Activated naive CD4-positive, alpha-beta T cell treated with anti-CD3 and anti-CD28 coated beads for 36 hours (primary cell): Measurements from ENCODE around the gene SUFU. TPM values are rescaled to one million over a fixed set of nuclear protein-coding genes. Genes with fewer than 3 reads are reported as not detected.

Experiments
- CTCF ChIA-PET: fragments of 350-600 bp; sonication (Branson Sonifier 250); formaldehyde crosslinking; loops from one replicate; lab custom pipeline; 2021; ENCODE audit warnings: antibody characterized with exemption; lab: Charles Lee
- DNase-seq: peaks from one replicate; pipeline ENCODE4 v3.0.0-alpha.2; 2020
- H3K27ac Mint-ChIP-seq: one replicate; pipeline ENCODE4 v1.8.0; 2021; ENCODE audit warnings: mild to moderate bottlenecking, mixed read lengths
- H3K27me3 Mint-ChIP-seq: one replicate; pipeline ENCODE4 v1.8.0; 2021; ENCODE audit warnings: low read depth, mixed read lengths
- H3K36me3 Mint-ChIP-seq: one replicate; pipeline ENCODE4 v1.8.0; 2021; ENCODE audit warnings: low read depth, mixed read lengths
- H3K4me1 Mint-ChIP-seq: one replicate; pipeline ENCODE4 v1.8.0; 2021; ENCODE audit warnings: low read depth, mixed read lengths
- H3K4me3 Mint-ChIP-seq: one replicate; pipeline ENCODE4 v1.8.0; 2021; ENCODE audit warnings: mild to moderate bottlenecking, moderate library complexity, mixed read lengths
- H3K9me3 Mint-ChIP-seq: one replicate; pipeline ENCODE4 v1.8.0; 2021; ENCODE audit warnings: mixed read lengths
- intact Hi-C: fragments of 100-400 bp; cut with micrococcal nuclease; formaldehyde crosslinking; loops from one replicate; pipeline ENCODE4 v1.15.1; 2023
- total RNA-seq, 2 experiments: library from RNA; stranded (reverse); gene quantifications; one replicate each; pipeline ENCODE4 v1.2.3, GENCODE V29; 2021

The SUFU gene
- total RNA-seq, 2 experiments from 2014 or later: 6.6 to 7.1 TPM

- CTCF ChIA-PET: interaction anchor here (0.6 kb wide), 1 partner anchor 66 kb away, joined by 3 read pairs; no protein-coding TSS in a partner anchor
- Mint-ChIP-seq H3K4me3 (no peak overlapping the region), H3K4me1 (peaks cover 10% of the 10 kb centered on the region), H3K36me3 (peaks cover 1% of the 10 kb centered on the region), H3K27ac (no peak overlapping the region), H3K9me3 (no peaks in the 10 kb centered on the region), H3K27me3 (no peaks in the 10 kb centered on the region)
- DNase-seq: no peak
- intact Hi-C loops: no loop called here
Measured at GRCh38 chr10:102545265-102545871, 41.6 kb downstream of the SUFU start.

- CTCF ChIA-PET: no interaction called here
- no peak overlapping the region for H3K27ac Mint-ChIP-seq
- H3K4me3 Mint-ChIP-seq: no peak overlapping the region
- no peak for DNase-seq
- H3K27me3 Mint-ChIP-seq: no peaks in the 10 kb centered on the region
- no peaks in the 10 kb centered on the region for H3K9me3 Mint-ChIP-seq
- peaks cover 4% of the 10 kb centered on the region for H3K36me3 Mint-ChIP-seq
- intact Hi-C loops: no loop called here
- peaks cover 8% of the 10 kb centered on the region for H3K4me1 Mint-ChIP-seq
Measured at GRCh38 chr10:102545997-102546396, 42.2 kb downstream of the SUFU start.

- Mint-ChIP-seq H3K27ac (no peak overlapping the region), H3K4me1 (peaks cover 7% of the 10 kb centered on the region), H3K36me3 (peaks cover 6% of the 10 kb centered on the region), H3K9me3 (no peaks in the 10 kb centered on the region), H3K27me3 (no peaks in the 10 kb centered on the region), H3K4me3 (no peak overlapping the region)
- intact Hi-C loops: no loop called here
- DNase-seq: no peak
- CTCF ChIA-PET: interaction anchor here (1.1 kb wide), 1 partner anchor 49 kb away, joined by 4 read pairs; no protein-coding TSS in a partner anchor
Measured at GRCh38 chr10:102546606-102547320, 43.0 kb downstream of the SUFU start.

- CTCF ChIA-PET: no interaction called here
- Mint-ChIP-seq H3K27ac (no peak overlapping the region), H3K36me3 (peaks cover 8% of the 10 kb centered on the region), H3K4me3 (no peak overlapping the region), H3K9me3 (no peaks in the 10 kb centered on the region), H3K4me1 (no peaks in the 10 kb centered on the region), H3K27me3 (no peaks in the 10 kb centered on the region)
- intact Hi-C loops: no loop called here
- DNase-seq: no peak
Measured at GRCh38 chr10:102549549-102549948, 45.8 kb downstream of the SUFU start.

GRCh38 chr10:102550636-102551210, 47.0 kb downstream of the SUFU start:
- Mint-ChIP-seq H3K36me3 (peaks cover 8% of the 10 kb centered on the region), H3K9me3 (no peaks in the 10 kb centered on the region), H3K27ac (no peak overlapping the region), H3K27me3 (no peaks in the 10 kb centered on the region), H3K4me1 (no peaks in the 10 kb centered on the region), H3K4me3 (no peak overlapping the region)
- CTCF ChIA-PET: interaction anchor here (0.7 kb wide), 1 partner anchor 29 kb away, joined by 6 read pairs; no protein-coding TSS in a partner anchor
- intact Hi-C loops: no loop called here
- no peak for DNase-seq

GRCh38 chr10:102552533-102552932, 48.8 kb downstream of the SUFU start:
- no peak for DNase-seq
- CTCF ChIA-PET: interaction anchor here (0.6 to 0.9 kb wide), 2 partner anchors 49 to 140 kb away, joined by 3 to 4 read pairs; partner anchors contain the start of gene SUFU
- H3K27me3 Mint-ChIP-seq: no peaks in the 10 kb centered on the region
- intact Hi-C loops: no loop called here
- peaks cover 4% of the 10 kb centered on the region for H3K4me1 Mint-ChIP-seq
- H3K4me3 Mint-ChIP-seq: no peak overlapping the region
- no peaks in the 10 kb centered on the region for H3K9me3 Mint-ChIP-seq
- H3K36me3 Mint-ChIP-seq: peaks cover 8% of the 10 kb centered on the region
- no peak overlapping the region for H3K27ac Mint-ChIP-seq

- H3K9me3 Mint-ChIP-seq: no peaks in the 10 kb centered on the region
- peaks cover 4% of the 10 kb centered on the region for H3K4me1 Mint-ChIP-seq
- no peak overlapping the region for H3K27ac Mint-ChIP-seq
- no peaks in the 10 kb centered on the region for H3K27me3 Mint-ChIP-seq
- intact Hi-C loops: no loop called here
- DNase-seq: no peak
- H3K36me3 Mint-ChIP-seq: peaks cover 8% of the 10 kb centered on the region
- CTCF ChIA-PET: interaction anchor here (0.9 kb wide), 1 partner anchor 30 kb away, joined by 4 read pairs; no protein-coding TSS in a partner anchor
- no peak overlapping the region for H3K4me3 Mint-ChIP-seq
Measured at GRCh38 chr10:102553771-102554170, 50.0 kb downstream of the SUFU start.

GRCh38 chr10:102554531-102554930, 50.8 kb downstream of the SUFU start:
- CTCF ChIA-PET: interaction anchor here (0.9 kb wide), 1 partner anchor 29 kb away, joined by 4 read pairs; no protein-coding TSS in a partner anchor
- no peak overlapping the region for H3K4me3 Mint-ChIP-seq
- peaks cover 4% of the 10 kb centered on the region for H3K4me1 Mint-ChIP-seq
- H3K36me3 Mint-ChIP-seq: peaks cover 8% of the 10 kb centered on the region
- H3K9me3 Mint-ChIP-seq: no peaks in the 10 kb centered on the region
- no peaks in the 10 kb centered on the region for H3K27me3 Mint-ChIP-seq
- no peak for DNase-seq
- intact Hi-C loops: no loop called here
- no peak overlapping the region for H3K27ac Mint-ChIP-seq

- no peak for DNase-seq
- CTCF ChIA-PET: interaction anchor here (0.6 kb wide), 1 partner anchor 563 kb away, joined by 5 read pairs; no protein-coding TSS in a partner anchor
- Mint-ChIP-seq H3K4me3 (no peak overlapping the region), H3K27me3 (no peaks in the 10 kb centered on the region), H3K4me1 (peaks cover 4% of the 10 kb centered on the region), H3K9me3 (no peaks in the 10 kb centered on the region), H3K36me3 (peaks cover 5% of the 10 kb centered on the region), H3K27ac (no peak overlapping the region)
- intact Hi-C loops: no loop called here
Measured at GRCh38 chr10:102555781-102556328, 52.1 kb downstream of the SUFU start.

- no peaks in the 10 kb centered on the region for H3K27me3 Mint-ChIP-seq
- DNase-seq: no peak
- peaks cover 4% of the 10 kb centered on the region for H3K4me1 Mint-ChIP-seq
- no peak overlapping the region for H3K4me3 Mint-ChIP-seq
- no peak overlapping the region for H3K27ac Mint-ChIP-seq
- CTCF ChIA-PET: interaction anchor here (1.4 kb wide), 1 partner anchor 26 kb away, joined by 4 read pairs; no protein-coding TSS in a partner anchor
- intact Hi-C loops: no loop called here
- H3K9me3 Mint-ChIP-seq: no peaks in the 10 kb centered on the region
- peaks cover 2% of the 10 kb centered on the region for H3K36me3 Mint-ChIP-seq
Measured at GRCh38 chr10:102557569-102557968, 53.8 kb downstream of the SUFU start.

GRCh38 chr10:102559764-102560163, 56.0 kb downstream of the SUFU start:
- no peak overlapping the region for H3K4me3 Mint-ChIP-seq
- no peak overlapping the region for H3K27ac Mint-ChIP-seq
- H3K9me3 Mint-ChIP-seq: no peaks in the 10 kb centered on the region
- DNase-seq: no peak
- intact Hi-C loops: no loop called here
- H3K4me1 Mint-ChIP-seq: peaks cover 4% of the 10 kb centered on the region
- CTCF ChIA-PET: no interaction called here
- H3K36me3 Mint-ChIP-seq: no peaks in the 10 kb centered on the region
- H3K27me3 Mint-ChIP-seq: no peaks in the 10 kb centered on the region

- Mint-ChIP-seq H3K36me3 (no peaks in the 10 kb centered on the region), H3K4me3 (no peak overlapping the region), H3K27ac (no peak overlapping the region), H3K4me1 (no peaks in the 10 kb centered on the region), H3K27me3 (no peaks in the 10 kb centered on the region), H3K9me3 (no peaks in the 10 kb centered on the region)
- no peak for DNase-seq
- CTCF ChIA-PET: no interaction called here
- intact Hi-C loops: no loop called here
Measured at GRCh38 chr10:102564209-102564834, 60.5 kb downstream of the SUFU start.
